ENCODE results near the gene WDR82. TPM values are rescaled to one million over a fixed set of nuclear protein-coding genes. Genes with fewer than 3 reads are reported as not detected.

The WDR82 gene
- total RNA-seq, 1 experiment from 2014 or later = 31.1 TPM

GRCh38 chr3:52238193-52238760 lies 40.2 kb downstream of the WDR82 start:
- no peak for DNase-seq (ENCODE audit: low read depth)

GRCh38 chr3:52237657-52238172 lies 40.7 kb downstream of the WDR82 start:
- peak; percentile 90 for DNase-seq (ENCODE audit: low read depth)

- no peak for DNase-seq (ENCODE audit: low read depth)
These were observed 41.3 kb downstream of the WDR82 start for GRCh38 chr3:52237006-52237656.

- DNase-seq (ENCODE audit: low read depth) = no peak
These were observed 42.0 kb downstream of the WDR82 start for GRCh38 chr3:52236424-52236886.

- no peak for DNase-seq (ENCODE audit: low read depth)
These were observed 43.7 kb downstream of the WDR82 start for GRCh38 chr3:52234516-52235447.

- DNase-seq (ENCODE audit: low read depth) = no peak
These were observed 44.5 kb downstream of the WDR82 start for GRCh38 chr3:52233968-52234367.

- DNase-seq (ENCODE audit: low read depth) = no peak
These were observed 45.3 kb downstream of the WDR82 start for GRCh38 chr3:52233108-52233591.

- DNase-seq (ENCODE audit: low read depth) = no peak
These were observed 46.0 kb downstream of the WDR82 start for GRCh38 chr3:52232279-52233107.

- peak; percentile 69 for DNase-seq (ENCODE audit: low read depth)
These were observed 46.8 kb downstream of the WDR82 start for GRCh38 chr3:52231502-52232278.

- DNase-seq (ENCODE audit: low read depth) = no peak
These were observed 47.5 kb downstream of the WDR82 start for GRCh38 chr3:52230889-52231499.

GRCh38 chr3:52230461-52230860 lies 48.0 kb downstream of the WDR82 start:
- DNase-seq (ENCODE audit: low read depth) = no peak

- DNase-seq (ENCODE audit: low read depth) = no peak
These were observed 48.8 kb downstream of the WDR82 start for GRCh38 chr3:52229656-52230055.

- DNase-seq (ENCODE audit: low read depth) = no peak
These were observed 49.6 kb downstream of the WDR82 start for GRCh38 chr3:52228751-52229291.

GRCh38 chr3:52228266-52228665 lies 50.2 kb downstream of the WDR82 start:
- no peak for DNase-seq (ENCODE audit: low read depth)

GRCh38 chr3:52227766-52228165 lies 50.7 kb downstream of the WDR82 start:
- DNase-seq (ENCODE audit: low read depth) = no peak

GRCh38 chr3:52227117-52227516 lies 51.3 kb downstream of the WDR82 start:
- DNase-seq (ENCODE audit: low read depth) = no peak

- DNase-seq (ENCODE audit: low read depth) = no peak
These were observed 52.1 kb downstream of the WDR82 start for GRCh38 chr3:52226229-52226817.

GRCh38 chr3:52225452-52226228 lies 52.8 kb downstream of the WDR82 start, which contains the start of gene TLR9:
TSS of gene TLR9 (minus strand) at chr3:52225645. CDS start at chr3:52225529, 116 bp downstream.
- no peak for DNase-seq (ENCODE audit: low read depth)

Measured in Daoy (cell line).